Activated naive CD4-positive, alpha-beta T cell treated with anti-CD3 and anti-CD28 coated beads, Interleukin-2, amount 10 ng/mL, durations not matched to agents 5 hours and 36 hours (primary cell): Measurements from ENCODE around the gene IGSF11. TPM values are rescaled to one million over a fixed set of nuclear protein-coding genes. Genes with fewer than 3 reads are reported as not detected.

Source experiments
- total RNA-seq, 2 experiments: library from RNA; stranded (reverse); gene quantifications; one replicate each; pipeline ENCODE4 v1.2.3, GENCODE V29; 2021

Gene IGSF11, protein sequence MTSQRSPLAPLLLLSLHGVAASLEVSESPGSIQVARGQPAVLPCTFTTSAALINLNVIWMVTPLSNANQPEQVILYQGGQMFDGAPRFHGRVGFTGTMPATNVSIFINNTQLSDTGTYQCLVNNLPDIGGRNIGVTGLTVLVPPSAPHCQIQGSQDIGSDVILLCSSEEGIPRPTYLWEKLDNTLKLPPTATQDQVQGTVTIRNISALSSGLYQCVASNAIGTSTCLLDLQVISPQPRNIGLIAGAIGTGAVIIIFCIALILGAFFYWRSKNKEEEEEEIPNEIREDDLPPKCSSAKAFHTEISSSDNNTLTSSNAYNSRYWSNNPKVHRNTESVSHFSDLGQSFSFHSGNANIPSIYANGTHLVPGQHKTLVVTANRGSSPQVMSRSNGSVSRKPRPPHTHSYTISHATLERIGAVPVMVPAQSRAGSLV
- total RNA-seq: under 1 TPM; 0.55 to 0.99 TPM

DNA sequence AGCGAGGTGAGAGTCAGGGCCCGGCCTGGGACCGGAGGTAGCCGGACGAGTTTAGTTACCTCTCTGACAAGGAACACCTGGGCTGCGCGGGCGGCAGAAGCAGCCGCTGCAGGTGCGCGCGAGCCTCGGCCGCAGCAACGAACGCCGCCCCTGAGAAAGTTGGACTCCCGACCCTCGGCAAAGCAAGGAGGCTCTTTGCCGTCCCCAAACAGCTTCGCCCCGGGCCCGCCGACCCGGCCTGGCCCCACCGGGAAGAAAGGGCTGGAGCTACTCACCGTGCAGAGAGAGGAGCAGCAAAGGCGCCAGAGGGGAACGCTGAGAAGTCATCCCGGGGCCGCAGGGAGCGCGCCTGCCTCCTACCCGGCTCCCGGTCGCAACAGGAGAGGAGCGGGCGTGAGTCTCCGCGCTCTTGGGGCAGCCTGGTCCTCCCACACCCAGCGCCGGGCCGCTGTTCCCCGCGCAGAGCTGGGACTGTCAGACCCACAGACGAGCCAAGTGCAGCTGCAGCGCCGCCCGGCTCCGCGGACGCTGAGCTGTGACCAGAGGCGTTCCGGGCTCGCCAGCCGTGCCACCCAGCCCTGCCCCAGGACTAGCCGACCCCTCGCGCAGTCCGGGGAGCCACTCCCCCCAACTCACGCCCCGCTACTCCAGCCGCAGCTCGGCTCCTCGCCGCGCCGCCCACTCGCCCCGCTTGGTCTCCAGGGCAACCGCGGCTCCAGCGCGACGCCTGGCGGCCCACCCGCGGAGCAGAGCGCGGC, at the start of gene IGSF11:
Gene IGSF11 (minus strand): TSS at position 591 of the 758 bp plus-strand sequence. CDS start 264 bp downstream, at position 327.

Other genes starting within 250 kb of the IGSF11 start
- not detected for gene TEX55, start 111.3 kb upstream of the IGSF11 start, total RNA-seq
- gene UPK1B, start 138.8 kb upstream of the IGSF11 start, total RNA-seq: not detected
- 10 to 100 TPM; 16.4 to 18.3 TPM for gene B4GALT4, start 206.0 kb upstream of the IGSF11 start, total RNA-seq